Fibroblast of skin of right biceps (primary cell): ENCODE results near the gene SLC4A9.
"Not testable (repeated sequence)": the region's sequence is repeated elsewhere in the genome, so short reads cannot be mapped to it uniquely, and the experiment has no call there.

Source experiments
- DNase-seq: peaks from one replicate; pipeline ENCODE4 v3.0.0-alpha.2; 2013

SLC4A9 gene

GRCh38 chr5:140402258-140403074 lies 42.5 kb downstream of the SLC4A9 start:
- peak; percentile 48 for DNase-seq

GRCh38 chr5:140403613-140404012 lies 43.6 kb downstream of the SLC4A9 start:
- no peak for DNase-seq

GRCh38 chr5:140408750-140409241 lies 48.8 kb downstream of the SLC4A9 start:
- DNase-seq, result no peak

GRCh38 chr5:140413230-140413629 lies 53.2 kb downstream of the SLC4A9 start:
- DNase-seq, result no peak

- no peak for DNase-seq
Observed at GRCh38 chr5:140417235-140417634, 57.2 kb downstream of the SLC4A9 start.

GRCh38 chr5:140418862-140419520 lies 59.0 kb downstream of the SLC4A9 start:
- DNase-seq, result no peak

GRCh38 chr5:140420226-140420570 lies 60.2 kb downstream of the SLC4A9 start:
- DNase-seq, result no peak

- DNase-seq, result no peak
Observed at GRCh38 chr5:140420665-140421361, 60.8 kb downstream of the SLC4A9 start.

- DNase-seq, result not testable (repeated sequence)
Observed at GRCh38 chr5:140421375-140421774, 61.4 kb downstream of the SLC4A9 start.

GRCh38 chr5:140423609-140424008 lies 63.6 kb downstream of the SLC4A9 start:
- no peak for DNase-seq

- DNase-seq, result no peak
Observed at GRCh38 chr5:140424135-140424534, 64.1 kb downstream of the SLC4A9 start.
